ENCODE data around the gene TSC22D4.
"Not testable (repeated sequence)": the region's sequence is repeated elsewhere in the genome, so short reads cannot be mapped to it uniquely, and the experiment has no call there.

TSC22D4 gene

GRCh38 chr7:100478958-100479660 lies at the start of gene TSC22D4:
Gene TSC22D4 (minus strand): TSS chr7:100479214. CDS start chr7:100478038, 1,176 bp downstream.
- no peak for DNase-seq

- not testable (repeated sequence) for DNase-seq
Observed at GRCh38 chr7:100528108-100528866, 49.3 kb upstream of the TSC22D4 start.

GRCh38 chr7:100523192-100523591 lies 44.2 kb upstream of the TSC22D4 start:
- DNase-seq: not testable (repeated sequence)

GRCh38 chr7:100521909-100522593 lies 43.0 kb upstream of the TSC22D4 start:
- not testable (repeated sequence) for DNase-seq

GRCh38 chr7:100521076-100521475 lies 42.1 kb upstream of the TSC22D4 start:
- DNase-seq: no peak

GRCh38 chr7:100520138-100520537 lies 41.1 kb upstream of the TSC22D4 start:
- DNase-seq: no peak

GRCh38 chr7:100519580-100519979 lies 40.6 kb upstream of the TSC22D4 start:
- no peak for DNase-seq

GRCh38 chr7:100517305-100517704 lies 38.3 kb upstream of the TSC22D4 start:
- DNase-seq: no peak

GRCh38 chr7:100516135-100516812 lies 37.3 kb upstream of the TSC22D4 start:
- no peak for DNase-seq

GRCh38 chr7:100515072-100515532 lies 36.1 kb upstream of the TSC22D4 start:
- no peak for DNase-seq

GRCh38 chr7:100513212-100513810 lies 34.3 kb upstream of the TSC22D4 start:
- no peak for DNase-seq

- DNase-seq: no peak
Observed at GRCh38 chr7:100510437-100511239, 31.6 kb upstream of the TSC22D4 start.

- no peak for DNase-seq
Observed at GRCh38 chr7:100509231-100509630, 30.2 kb upstream of the TSC22D4 start.

- no peak for DNase-seq
Observed at GRCh38 chr7:100506356-100506923, 27.4 kb upstream of the TSC22D4 start.

GRCh38 chr7:100504887-100505611 lies 26.0 kb upstream of the TSC22D4 start:
- DNase-seq: no peak

GRCh38 chr7:100504031-100504430 lies 25.0 kb upstream of the TSC22D4 start:
- DNase-seq: not testable (repeated sequence)

GRCh38 chr7:100500743-100501142 lies 21.7 kb upstream of the TSC22D4 start:
- not testable (repeated sequence) for DNase-seq

- DNase-seq: no peak
Observed at GRCh38 chr7:100496509-100496908, 17.5 kb upstream of the TSC22D4 start.

- no peak for DNase-seq
Observed at GRCh38 chr7:100493476-100494264, 14.7 kb upstream of the TSC22D4 start.
